HepG2 (cell line): ENCODE measurements around the gene VDAC1. TPM values are rescaled to one million over a fixed set of nuclear protein-coding genes. Genes with fewer than 3 reads are reported as not detected.

ENCODE experiments used
- ATAC-seq: fragments of 200-7000 bp; cut with Tn5 transposase; 3 replicates; pipeline ENCODE4 v1.9.1; 2020; ENCODE audit warnings: mild to moderate bottlenecking, moderate library complexity
- BruUV-seq: library from RNA; stranded (reverse); fragments of 400-500 nt; replicated peaks from 2 replicates; lab custom pipeline; 2021; lab: Mats Ljungman, UMichigan
- CTCF ChIA-PET: fragments of 300-600 bp; formaldehyde crosslinking; extraction: SDS; loops from one replicate; lab custom pipeline; 2021; ENCODE audit warnings: low total read pairs, inconsistent platforms, low intra/inter-chr PET ratio; lab: Yijun Ruan, JAX
- POLR2A ChIA-PET: fragments of 350-600 bp; sonication (Branson Sonifier 250); formaldehyde crosslinking; loops from one replicate; lab custom pipeline; 2020; ENCODE audit warnings: antibody characterized with exemption, inconsistent platforms; lab: Yijun Ruan, JAX
- DNase-seq: peaks from one replicate; pipeline ENCODE4 v3.0.0-alpha.2; 2015; ENCODE audit warnings: low spot score
- FAIRE-seq: peaks from 3 replicates; lab custom pipeline; 2011; peaks lifted over from hg19 to GRCh38; lab: Jason Lieb, UNC
- H2AFZ ChIP-seq: one replicate; pipeline ENCODE4 v1.6.1; 2011; ENCODE audit warnings: low read length, inconsistent platforms
- H3K27ac ChIP-seq: fragments of 300-600 bp; 3 replicates; pipeline ENCODE4 v1.8.0; 2011; ENCODE audit warnings: mixed run types, mild to moderate bottlenecking, mixed read lengths, low read length, inconsistent platforms; ENCODE audit not compliant: insufficient read depth; ENCODE audit errors: extremely low read length
- H3K27me3 ChIP-seq, 2 experiments: fragments of 200-600 bp in 1 of 2; 2 replicates in 1 of 2; 3 replicates in 1 of 2; pipeline versions ENCODE4 v1.6.0 to v1.8.0; 2011; ENCODE audit warnings: low read length in 2 of 2, mild to moderate bottlenecking in 2 of 2, moderate library complexity in 2 of 2, inconsistent platforms in 1 of 2; ENCODE audit not compliant: insufficient read depth in 2 of 2, control insufficient read depth in 1 of 2
- H3K36me3 ChIP-seq, 2 experiments: fragments of 200-600 bp in 1 of 2; replicated peaks in 1 of 2; 2 replicates in 1 of 2; 3 replicates in 1 of 2; pipeline versions ENCODE4 v1.5.1 to v1.8.0; 2011; ENCODE audit warnings: low read length in 2 of 2, inconsistent platforms in 1 of 2; ENCODE audit not compliant: insufficient read depth in 2 of 2, control insufficient read depth in 1 of 2
- H3K4me1 ChIP-seq: 2 replicates; pipeline ENCODE4 v1.5.1; 2012; ENCODE audit warnings: low read length, inconsistent platforms; ENCODE audit not compliant: insufficient read depth
- H3K4me2 ChIP-seq: 2 replicates; pipeline ENCODE4 v1.6.0; 2011; ENCODE audit warnings: low read depth, low read length, inconsistent platforms
- H3K4me3 ChIP-seq, 3 experiments: fragments of 200-600 bp in 1 of 3; sonication (generic), shearing (Covaris generic) in 1 of 3; replicated peaks in 1 of 3; 2 replicates each; pipeline ENCODE4 v1.5.1; 2011 to 2016; ENCODE audit warnings: low read length in 3 of 3, inconsistent platforms in 2 of 3, low read depth in 2 of 3, mild to moderate bottlenecking in 2 of 3, control low read depth in 1 of 3, mixed read lengths in 1 of 3; ENCODE audit not compliant: insufficient read depth in 1 of 3
- H3K79me2 ChIP-seq: one replicate; pipeline ENCODE4 v1.6.1; 2011; ENCODE audit warnings: low read length, inconsistent platforms; ENCODE audit not compliant: insufficient read depth
- H3K9ac ChIP-seq: 2 replicates; pipeline ENCODE4 v1.6.0; 2011; ENCODE audit warnings: mild to moderate bottlenecking, low read depth, low read length, inconsistent platforms; ENCODE audit not compliant: insufficient read depth
- H3K9me3 ChIP-seq: 2 replicates; pipeline ENCODE4 v1.5.1; 2012; ENCODE audit warnings: mild to moderate bottlenecking, low read length
- H4K20me1 ChIP-seq: 2 replicates; pipeline ENCODE4 v1.6.0; 2011; ENCODE audit warnings: inconsistent platforms, mild to moderate bottlenecking, low read length, moderate library complexity; ENCODE audit not compliant: insufficient read depth
- ETS1 ChIP-seq: sonication (generic); formaldehyde crosslinking; IDR thresholded peaks from 2 replicates; pipeline ENCODE4 v1.4.0; 2020; ENCODE audit warnings: missing genetic modification reagents
- HNRNPH1 ChIP-seq: fragments of 200-400 bp; formaldehyde crosslinking; optimal IDR thresholded peaks from 2 replicates; pipeline ENCODE3; 2017; ENCODE audit warnings: mild to moderate bottlenecking, low read depth, low read length
- PRPF4 ChIP-seq: fragments of 200-400 bp; formaldehyde crosslinking; IDR thresholded peaks from 2 replicates; pipeline ENCODE4 v1.6.1; 2016; ENCODE audit warnings: low read length, low read depth; ENCODE audit not compliant: poor library complexity, severe bottlenecking
- TBX3 ChIP-seq: fragments of 450-650 bp; IDR thresholded peaks from 2 replicates; pipeline ENCODE4 v1.6.1; 2017; ENCODE audit warnings: antibody characterized with exemption, mild to moderate bottlenecking, inconsistent platforms, borderline replicate concordance
- TEAD3 ChIP-seq: optimal IDR thresholded peaks from 2 replicates; pipeline ENCODE3; 2016; ENCODE audit warnings: borderline replicate concordance
- WGBS: methylation state at CpG from one replicate; pipeline ENCODE4 v1.1.6; 2017; ENCODE audit warnings: low lambda C conversion rate; 5-methylcytosine and 5-hydroxymethylcytosine counted together
- in situ Hi-C: cut with HindIII; loops from 2 replicates; pipeline ENCODE4 v1.10.0; 2017; ENCODE audit warnings: low pct_unique_long_range_greater_than_20kb; ENCODE audit not compliant: extremely low pct_ligation_motif_present
- intact Hi-C: fragments of 100-400 bp; cut with micrococcal nuclease; formaldehyde crosslinking; loops from one replicate; pipeline ENCODE4 v1.10.0; 2022; ENCODE audit not compliant: unreplicated experiment
- polyA plus RNA-seq, 8 experiments: library from polyadenylated mRNA; depleted of rRNA in 3 of 8; stranded (reverse) in 7 of 8; unstranded in 1 of 8; fragments of >200 nt; fragmentation: Illumina TruSeq in 4 of 8; extraction: Trizol in 4 of 8; gene quantifications; 2 replicates each; pipeline versions ENCODE4 v1.2.1 to v1.2.3, GENCODE V29; 2011 to 2016; ENCODE audit warnings: low read depth in 4 of 8, missing spikeins in 1 of 8, mixed read lengths in 1 of 8; ENCODE audit not compliant: insufficient read depth in 1 of 8
- total RNA-seq, 5 experiments: library from RNA; depleted of rRNA; stranded (reverse); fragments of >200 nt; fragmentation: Illumina TruSeq; extraction: Trizol; gene quantifications; 2 replicates each; pipeline ENCODE4 v1.2.3, GENCODE V29; 2016; ENCODE audit warnings: low read depth in 1 of 5
- TF ChIP-seq, protein P1 (sequence below): sonication (generic); formaldehyde crosslinking; IDR thresholded peaks from 2 replicates; pipeline ENCODE4 v1.5.0; 2020; ENCODE audit warnings: missing genetic modification reagents

VDAC1 gene
- total and polyA plus RNA-seq, 2 of the 13 experiments (the other 11 are each of a cell fraction or from before 2014, with no cell fraction given) = 112 to 380 TPM

DNA sequence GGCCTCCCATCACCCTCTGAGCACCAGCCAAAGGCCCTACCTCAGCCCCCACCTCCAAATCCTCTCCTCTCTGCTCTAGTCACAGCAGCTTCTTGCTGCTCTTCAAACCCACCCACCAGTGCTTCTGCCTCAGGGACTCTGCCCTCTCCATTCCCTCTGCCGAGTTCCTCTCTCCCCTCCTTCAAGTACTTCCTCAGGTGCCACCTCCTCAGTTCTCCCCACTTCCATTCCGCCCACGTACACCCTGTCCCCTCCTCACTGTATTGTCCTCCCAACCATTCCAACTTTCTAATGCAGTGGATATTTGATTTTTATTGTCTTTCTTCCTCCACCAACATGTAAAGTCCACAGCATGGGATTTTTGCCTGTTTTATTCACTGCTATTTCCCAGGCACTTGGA, 79.5 kb downstream of the VDAC1 start:
- no peak for ATAC-seq
- H3K4me1 ChIP-seq = peaks cover 13% of the 10 kb centered on the region; the same call in 1 of the 2 replicates
- no peak overlapping the region for H3K4me2 ChIP-seq
- intact Hi-C loops = no loop called here
- 17% methylated on average over 3 of the region's 3 CpGs for WGBS
- H2AFZ ChIP-seq = no peak overlapping the region
- no peaks in the 10 kb centered on the region for H4K20me1 ChIP-seq
- no peak overlapping the region for H3K27ac ChIP-seq
- H3K9ac ChIP-seq = no peak overlapping the region
- in situ Hi-C loops = no loop called here
- FAIRE-seq = no peak
- POLR2A ChIA-PET = no interaction called here
- no peaks in the 10 kb centered on the region for H3K9me3 ChIP-seq
- TF ChIP-seq, protein P1, sequence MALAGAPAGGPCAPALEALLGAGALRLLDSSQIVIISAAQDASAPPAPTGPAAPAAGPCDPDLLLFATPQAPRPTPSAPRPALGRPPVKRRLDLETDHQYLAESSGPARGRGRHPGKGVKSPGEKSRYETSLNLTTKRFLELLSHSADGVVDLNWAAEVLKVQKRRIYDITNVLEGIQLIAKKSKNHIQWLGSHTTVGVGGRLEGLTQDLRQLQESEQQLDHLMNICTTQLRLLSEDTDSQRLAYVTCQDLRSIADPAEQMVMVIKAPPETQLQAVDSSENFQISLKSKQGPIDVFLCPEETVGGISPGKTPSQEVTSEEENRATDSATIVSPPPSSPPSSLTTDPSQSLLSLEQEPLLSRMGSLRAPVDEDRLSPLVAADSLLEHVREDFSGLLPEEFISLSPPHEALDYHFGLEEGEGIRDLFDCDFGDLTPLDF (CRISPR knock-in tag) = no peak
- TF ChIP-seq ETS1 (CRISPR knock-in tag) = no peak
- no peak for TF ChIP-seq HNRNPH1
- TF ChIP-seq TEAD3 (CRISPR knock-in tag) = no peak
- no peak for TF ChIP-seq TBX3
- TF ChIP-seq PRPF4 = no peak
- DNase-seq = no peak
- no peak overlapping the region for H3K4me3 ChIP-seq
- no peaks in the 10 kb centered on the region for H3K36me3 ChIP-seq
- BruUV-seq = no TSS peak
- H3K27me3 ChIP-seq = peaks cover 9 to 61% of the 10 kb centered on the region in 2 experiments
- no peaks in the 10 kb centered on the region for H3K79me2 ChIP-seq
- CTCF ChIA-PET = no interaction called here
